HG03439 (cell line): ENCODE measurements around the gene SMARCD1.

ENCODE experiments used
- ATAC-seq: cut with Tn5 transposase; IDR thresholded peaks from one replicate; pipeline ENCODE4 v1.9.1; 2021; ENCODE audit warnings: mild to moderate bottlenecking, moderate library complexity; ENCODE audit not compliant: unreplicated experiment

The SMARCD1 gene

DNA sequence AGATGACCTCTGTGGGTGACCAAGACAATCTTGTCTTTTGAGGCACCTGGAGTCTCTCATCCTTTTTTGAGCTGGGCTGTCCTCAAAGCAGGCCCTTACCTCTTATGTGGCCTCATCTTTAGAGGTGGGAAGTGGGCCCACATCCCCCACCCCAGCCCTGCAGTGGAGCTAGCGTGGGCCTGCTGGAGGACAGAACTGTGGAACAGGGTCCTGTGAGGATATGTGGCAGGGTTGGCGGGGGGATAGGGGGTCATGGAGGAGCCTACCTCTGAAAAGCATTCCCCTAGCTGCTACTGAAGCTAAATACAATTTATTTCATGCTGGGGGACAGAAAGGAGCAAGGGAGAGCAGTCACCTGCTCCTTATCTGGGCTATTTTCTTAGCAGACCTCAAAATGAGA lies 18.2 kb downstream of the SMARCD1 start:
- no peak for ATAC-seq

GRCh38 chr12:50103767-50104321 lies 18.7 kb downstream of the SMARCD1 start, which contains the start of gene GPD1:
TSS of gene GPD1 (plus strand) at chr12:50104008. CDS start at chr12:50104051, 43 bp downstream.
- no peak for ATAC-seq

- no peak for ATAC-seq
Observed at GRCh38 chr12:50104417-50105366, 19.6 kb downstream of the SMARCD1 start.

DNA sequence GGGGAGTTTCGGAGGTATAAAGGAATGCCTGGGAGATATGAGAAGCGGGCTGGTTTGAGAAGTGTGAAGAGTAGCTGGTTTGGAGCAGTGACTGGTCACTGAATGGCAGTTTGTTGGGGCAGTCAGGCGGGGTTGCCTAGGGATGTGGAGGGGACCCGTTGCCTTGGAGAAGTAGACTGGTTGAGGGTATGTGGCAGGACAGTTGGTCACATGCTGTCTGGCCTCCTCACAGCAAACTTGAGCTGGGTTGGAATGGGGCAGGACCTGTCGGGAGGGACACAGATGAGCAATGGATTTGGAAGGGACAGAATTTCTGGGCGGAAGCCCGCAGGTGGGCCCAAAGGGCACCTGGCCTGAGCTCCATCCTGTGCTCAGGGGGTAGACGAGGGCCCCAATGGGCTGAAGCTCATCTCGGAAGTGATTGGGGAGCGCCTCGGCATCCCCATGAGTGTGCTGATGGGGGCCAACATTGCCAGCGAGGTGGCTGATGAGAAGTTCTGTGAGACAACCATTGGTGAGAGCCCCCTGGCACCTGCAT lies 20.8 kb downstream of the SMARCD1 start:
- no peak for ATAC-seq

DNA sequence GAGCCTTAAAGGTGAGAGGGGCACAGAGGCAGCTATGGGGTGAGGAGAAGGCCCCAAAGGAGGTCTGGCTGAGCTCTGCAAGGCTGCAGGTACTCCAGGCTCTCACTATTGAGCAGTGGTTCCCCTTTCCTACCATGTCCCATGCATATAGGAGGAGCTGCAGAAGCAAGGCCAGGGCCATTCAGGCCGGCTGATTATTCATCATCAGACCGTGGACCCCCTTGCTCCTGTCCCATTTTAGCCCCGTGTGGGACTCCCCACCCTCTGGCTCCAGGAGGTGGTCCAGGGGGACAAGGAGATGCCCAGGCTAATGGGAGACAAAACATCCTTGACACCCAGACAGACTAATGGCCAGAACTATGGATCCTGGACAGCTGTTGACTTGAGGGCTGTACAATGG lies 21.8 kb downstream of the SMARCD1 start:
- no peak for ATAC-seq

- no peak for ATAC-seq
Observed at GRCh38 chr12:50107416-50108268, 22.5 kb downstream of the SMARCD1 start.

GRCh38 chr12:50109319-50109718 lies 24.2 kb downstream of the SMARCD1 start:
- no peak for ATAC-seq

GRCh38 chr12:50110127-50110761 lies 25.1 kb downstream of the SMARCD1 start:
- ATAC-seq, result no peak

DNA sequence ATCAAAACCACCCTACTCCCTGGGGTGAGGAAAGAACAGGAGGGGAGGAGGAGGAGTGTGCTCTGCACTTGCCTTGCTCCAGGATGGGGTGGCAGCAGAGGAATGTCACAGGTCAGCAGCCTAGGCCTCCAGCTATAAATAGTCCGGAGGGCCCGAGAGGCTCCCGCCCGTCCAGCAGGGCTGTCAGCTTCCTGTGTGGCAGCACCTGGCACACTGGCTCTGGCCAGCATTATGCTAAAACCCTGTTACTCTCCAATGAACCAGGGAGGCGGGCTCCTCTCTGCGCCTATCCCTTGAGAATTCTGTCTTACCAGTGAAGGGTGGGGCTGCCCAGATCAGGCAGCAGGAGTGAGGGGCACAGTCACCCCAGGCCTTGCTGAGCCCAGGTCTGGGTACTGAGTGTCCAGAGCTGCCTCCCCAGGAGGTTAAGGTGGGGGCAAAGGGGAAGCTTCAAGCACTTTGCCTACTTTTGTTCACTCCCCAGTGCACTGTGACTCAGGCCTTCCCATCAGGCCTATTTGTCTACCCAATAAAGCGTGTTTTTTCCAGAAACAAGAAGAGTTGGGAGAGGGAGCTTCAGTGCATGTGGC lies 25.7 kb downstream of the SMARCD1 start:
- no peak for ATAC-seq

GRCh38 chr12:50111395-50111692 lies 26.2 kb downstream of the SMARCD1 start:
- ATAC-seq, result peak; percentile 7

GRCh38 chr12:50111693-50112455 lies 26.7 kb downstream of the SMARCD1 start, which contains the start of gene COX14:
TSS of gene COX14 (plus strand) at chr12:50112236. CDS start at chr12:50120044, 7,808 bp downstream.
- ATAC-seq, result peak; percentile 83

DNA sequence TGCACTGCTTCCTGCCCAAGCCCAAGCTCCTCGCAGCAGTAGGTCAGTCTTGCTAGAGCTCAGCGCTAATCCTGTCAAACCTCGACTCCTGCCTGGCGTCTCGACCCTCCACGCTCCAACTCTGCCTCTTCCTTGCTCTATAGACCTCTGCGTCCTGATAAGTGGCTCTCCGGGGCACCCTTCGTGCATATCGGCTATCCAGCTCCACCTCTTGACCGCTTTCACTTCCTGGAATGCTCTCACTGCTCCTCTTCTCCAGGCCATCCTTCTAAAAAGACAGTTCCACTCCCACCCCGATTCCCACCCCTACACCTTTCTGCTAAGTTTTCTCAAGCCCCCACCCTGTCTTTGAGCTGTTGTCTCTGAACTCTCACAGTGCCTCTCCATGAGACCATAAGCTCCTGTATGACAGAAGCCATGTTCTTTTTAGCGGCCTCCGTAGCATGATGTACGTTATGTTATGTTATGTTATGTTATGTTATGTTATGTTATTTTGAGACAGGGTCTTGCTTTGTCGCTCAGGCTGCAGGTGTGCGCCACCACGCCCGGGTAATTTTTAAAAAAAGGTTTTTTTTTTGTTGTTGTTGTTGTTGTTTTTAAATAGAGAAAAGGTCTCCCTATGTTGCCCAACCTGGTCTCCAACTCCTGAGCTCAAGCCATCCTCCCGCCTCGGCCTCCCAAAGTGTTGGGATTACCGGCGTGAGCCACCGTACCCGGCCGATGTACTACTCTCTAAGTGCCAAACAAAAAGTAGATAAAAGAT lies 27.5 kb downstream of the SMARCD1 start:
- ATAC-seq, result no peak

- no peak for ATAC-seq
Observed at GRCh38 chr12:50117057-50117622, 32.0 kb downstream of the SMARCD1 start.

GRCh38 chr12:50119387-50119786 lies 34.2 kb downstream of the SMARCD1 start:
- ATAC-seq, result no peak

DNA sequence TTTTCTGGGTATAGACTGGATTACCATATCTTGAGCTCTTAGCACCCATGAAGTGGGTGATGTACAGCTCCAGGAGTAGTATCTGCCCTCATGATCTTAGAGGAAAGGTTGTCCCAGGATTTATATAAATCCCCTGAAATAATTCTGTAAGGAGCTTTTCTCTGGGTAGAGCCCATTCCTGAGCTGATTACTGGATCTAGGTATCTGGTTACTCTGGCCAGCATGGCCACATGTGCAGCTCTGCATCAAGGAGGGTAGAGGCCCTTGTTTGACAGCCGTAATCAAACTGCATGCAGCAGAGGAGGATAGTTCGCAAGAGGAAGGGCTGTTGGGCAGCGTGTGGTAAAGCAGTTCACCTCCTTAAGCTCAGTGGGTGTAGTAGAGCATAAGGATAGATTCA lies 35.4 kb downstream of the SMARCD1 start:
- no peak for ATAC-seq

DNA sequence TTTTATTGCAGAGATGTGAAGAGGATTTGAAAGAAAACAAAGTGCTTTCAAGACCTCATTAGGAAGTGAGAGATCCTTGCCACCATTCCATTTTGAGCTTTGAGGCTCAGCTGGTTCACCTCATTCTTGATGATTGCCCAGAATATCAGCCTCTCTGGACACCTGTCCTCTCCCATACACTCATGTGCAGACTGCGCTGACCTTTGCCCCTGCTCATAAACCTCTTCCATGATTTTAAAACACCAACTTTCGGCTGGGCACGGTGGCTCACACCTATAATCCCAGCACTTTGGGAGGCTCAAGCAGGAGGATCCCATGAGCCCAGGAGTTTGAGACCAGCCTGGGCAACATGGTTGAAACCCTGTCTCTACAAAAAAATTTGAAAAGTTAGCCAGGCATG lies 35.8 kb downstream of the SMARCD1 start:
- ATAC-seq, result no peak

- ATAC-seq, result no peak
Observed at GRCh38 chr12:50121641-50122040, 36.5 kb downstream of the SMARCD1 start.

GRCh38 chr12:50123203-50123602 lies 38.1 kb downstream of the SMARCD1 start:
- no peak for ATAC-seq
